IgD-negative memory B cell (primary cell): ENCODE measurements around the gene ACLY. TPM values are rescaled to one million over a fixed set of nuclear protein-coding genes. Genes with fewer than 3 reads are reported as not detected.
A peak's percentile ranks its signal among the peaks of the same experiment; 100 is the strongest.
"Not testable (repeated sequence)": the region's sequence is repeated elsewhere in the genome, so short reads cannot be mapped to it uniquely, and the experiment has no call there.

Source experiments
- H3K27ac Mint-ChIP-seq, 3 donors: one replicate each; pipeline ENCODE4 v1.8.0; 2020 to 2022; ENCODE audit warnings: mild to moderate bottlenecking in 3 of 3, mixed read lengths in 3 of 3, moderate library complexity in 1 of 3
- H3K27me3 Mint-ChIP-seq: one replicate; pipeline ENCODE4 v1.8.0; 2021; ENCODE audit warnings: mixed read lengths
- H3K36me3 Mint-ChIP-seq: one replicate; pipeline ENCODE4 v1.8.0; 2020; ENCODE audit warnings: mild to moderate bottlenecking, mixed read lengths
- H3K4me1 Mint-ChIP-seq, 3 donors: one replicate each; pipeline ENCODE4 v1.8.0; 2020 to 2022; ENCODE audit warnings: mixed read lengths in 3 of 3, mild to moderate bottlenecking in 1 of 3
- H3K4me3 Mint-ChIP-seq, 4 donors: one replicate each; pipeline ENCODE4 v1.8.0; 2020 to 2022; ENCODE audit warnings: mild to moderate bottlenecking in 4 of 4, mixed read lengths in 4 of 4, moderate library complexity in 3 of 4
- H3K9me3 Mint-ChIP-seq, 3 donors: one replicate each; pipeline ENCODE4 v1.8.0; 2020 to 2021; ENCODE audit warnings: mixed read lengths in 3 of 3, mild to moderate bottlenecking in 1 of 3
- polyA plus RNA-seq: library from polyadenylated mRNA; unstranded; fragments of 300-500 nt; fragmentation: Illumina TruSeq; gene quantifications from one replicate; pipeline ENCODE4 v1.2.3, GENCODE V29; 2021

ACLY gene
- polyA plus RNA-seq, 1 donor from 2014 or later, result 52.9 TPM

DNA sequence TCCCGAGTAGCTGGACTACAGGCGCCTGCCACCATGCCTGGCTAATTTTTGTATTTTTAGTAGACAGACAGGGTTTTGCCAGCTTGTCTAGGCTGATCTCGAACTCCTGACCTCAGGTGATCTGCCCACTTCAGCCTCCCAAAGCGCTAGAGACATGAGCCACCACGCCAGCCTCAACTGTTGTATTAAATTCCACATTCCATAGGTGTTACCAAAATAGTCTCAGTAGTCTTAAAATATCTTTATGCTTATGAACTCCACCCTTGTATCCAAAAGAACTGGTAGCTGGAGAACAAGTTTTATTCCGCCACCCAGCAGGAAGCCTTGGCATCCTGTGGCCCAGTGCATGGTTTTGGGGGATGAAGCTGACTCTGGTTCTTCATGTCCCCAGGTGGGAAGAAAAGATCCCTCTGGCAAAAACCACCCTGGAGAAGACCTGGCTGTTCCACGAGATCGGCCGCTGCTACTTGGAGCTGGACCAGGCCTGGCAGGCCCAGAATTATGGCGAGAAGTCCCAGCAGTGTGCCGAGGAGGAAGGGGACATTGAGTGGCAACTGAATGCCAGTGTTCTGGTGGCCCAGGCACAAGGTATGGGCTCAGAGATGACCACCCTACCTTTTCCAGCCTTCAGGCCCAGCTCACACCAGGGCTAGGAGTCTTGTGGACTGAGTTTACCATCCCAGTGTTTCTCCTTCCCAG, 30.2 kb upstream of the ACLY start:
- H3K4me3 Mint-ChIP-seq, result no peak overlapping the region

DNA sequence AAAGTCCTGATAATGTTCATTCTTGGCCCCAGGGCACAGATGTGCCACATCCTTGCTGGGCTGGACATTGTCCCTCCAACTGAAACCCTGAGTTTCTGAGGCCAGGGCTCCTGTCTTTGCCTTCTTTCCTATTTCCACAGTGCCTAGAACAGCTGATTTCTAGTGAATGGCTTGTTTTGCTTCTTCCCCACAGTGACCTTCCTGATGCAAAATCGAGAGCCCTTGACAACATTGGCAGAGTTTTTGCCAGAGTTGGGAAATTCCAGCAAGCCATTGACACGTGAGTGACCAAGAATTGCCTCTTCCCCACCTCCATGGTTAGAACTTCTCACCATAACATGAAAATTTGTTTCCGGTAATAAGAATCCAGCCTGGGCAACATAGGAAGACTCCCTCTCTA, 26.2 kb upstream of the ACLY start:
- Mint-ChIP-seq H3K4me1 (no peaks in the 10 kb centered on the region), H3K9me3 (no peaks in the 10 kb centered on the region), H3K4me3 (no peak overlapping the region), H3K27ac (no peak overlapping the region), H3K27me3 (peaks cover 3% of the 10 kb centered on the region), H3K36me3 (no peaks in the 10 kb centered on the region)

More for the DNA sequence above, 30.2 kb upstream of the ACLY start:
- Mint-ChIP-seq H3K4me1 (no peaks in the 10 kb centered on the region), H3K27me3 (no peaks in the 10 kb centered on the region), H3K36me3 (no peaks in the 10 kb centered on the region), H3K9me3 (no peaks in the 10 kb centered on the region), H3K27ac (no peak overlapping the region)

DNA sequence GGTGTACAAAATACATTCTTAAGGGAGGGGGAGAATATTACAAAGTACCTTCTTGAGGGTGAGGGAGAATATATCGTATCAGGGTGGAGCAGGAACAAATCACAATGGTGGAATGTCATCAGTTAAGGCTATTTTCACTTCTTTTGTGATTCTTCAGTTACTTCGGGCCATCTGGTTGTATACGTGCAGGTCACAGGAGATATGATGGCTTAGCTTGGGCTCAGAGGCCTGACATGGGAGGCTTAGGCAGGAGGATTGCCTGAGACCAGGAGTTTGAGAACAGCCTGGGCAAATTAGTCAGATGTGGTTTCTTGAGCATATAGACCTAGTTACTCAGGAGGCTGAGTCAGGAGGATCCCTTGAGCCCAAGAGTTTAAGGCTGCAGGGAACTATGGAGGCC, 24.7 kb upstream of the ACLY start:
- Mint-ChIP-seq H3K27ac (no peak overlapping the region), H3K9me3 (no peaks in the 10 kb centered on the region), H3K27me3 (peaks cover 3% of the 10 kb centered on the region)

DNA sequence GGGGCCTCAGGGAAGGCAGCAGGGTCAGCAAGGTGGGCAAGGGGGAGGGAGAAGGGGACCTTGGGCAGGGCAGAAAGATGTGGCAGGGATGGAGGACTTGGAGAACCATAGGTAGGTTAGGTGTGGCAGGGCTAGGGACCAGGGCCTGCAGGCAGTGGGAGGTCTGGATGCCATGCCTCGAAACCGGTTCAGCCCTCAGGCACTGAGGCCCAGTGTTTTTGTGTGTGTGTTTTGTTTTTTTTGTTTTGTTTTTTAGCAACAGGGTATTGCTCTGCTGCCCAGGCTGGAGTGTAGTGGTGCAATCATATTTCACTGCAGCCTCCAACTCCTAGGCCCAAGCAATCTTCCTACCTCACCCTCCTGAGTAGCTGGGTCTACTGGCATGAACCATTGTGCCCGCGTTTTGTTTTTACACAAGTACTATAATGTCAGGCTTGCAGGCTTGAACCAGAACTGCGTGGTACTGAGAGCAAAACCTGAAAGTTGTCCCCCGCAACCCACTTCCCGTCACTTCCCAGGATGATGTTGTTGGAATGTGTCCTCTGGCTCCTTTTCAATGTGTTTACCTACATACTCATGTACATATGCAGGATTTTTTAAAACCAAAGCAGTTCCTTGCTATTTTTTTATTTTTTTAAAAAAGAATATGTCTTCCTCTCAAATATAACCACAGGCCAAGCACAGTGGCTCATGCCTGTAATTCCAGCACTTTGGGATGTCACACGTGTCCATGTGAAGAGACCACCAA, 24.0 kb upstream of the ACLY start:
- H3K27me3 Mint-ChIP-seq, result peaks cover 3% of the 10 kb centered on the region
- no peak overlapping the region for H3K4me3 Mint-ChIP-seq
- no peak overlapping the region for H3K27ac Mint-ChIP-seq
- H3K4me1 Mint-ChIP-seq, result no peaks in the 10 kb centered on the region
- no peaks in the 10 kb centered on the region for H3K36me3 Mint-ChIP-seq
- no peaks in the 10 kb centered on the region for H3K9me3 Mint-ChIP-seq

More for the DNA sequence above, 24.7 kb upstream of the ACLY start:
- no peaks in the 10 kb centered on the region for H3K4me1 Mint-ChIP-seq
- no peaks in the 10 kb centered on the region for H3K36me3 Mint-ChIP-seq
- no peak overlapping the region for H3K4me3 Mint-ChIP-seq

DNA sequence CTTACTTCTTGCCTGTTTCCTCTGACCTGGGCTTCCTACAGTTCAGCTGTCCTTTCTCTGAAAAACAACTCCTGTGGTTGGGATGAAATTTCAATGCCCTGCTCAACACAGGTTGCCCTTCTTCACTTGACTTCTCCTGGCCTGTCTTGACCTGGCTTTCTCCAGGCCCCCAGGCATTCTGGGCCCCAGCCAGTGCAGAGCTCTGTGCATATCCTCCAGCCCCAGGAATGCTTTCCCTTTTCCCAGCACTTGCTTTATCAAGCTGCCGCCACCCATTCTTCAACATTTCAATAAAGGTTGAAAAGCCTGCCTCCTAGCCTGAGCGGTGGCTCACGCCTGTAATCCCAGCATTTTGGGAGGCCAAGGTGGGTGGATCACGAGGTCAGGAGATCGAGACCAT, 22.4 kb upstream of the ACLY start:
- Mint-ChIP-seq H3K27ac (no peak overlapping the region), H3K27me3 (peaks cover 3% of the 10 kb centered on the region), H3K4me1 (no peaks in the 10 kb centered on the region), H3K4me3 (no peak overlapping the region), H3K36me3 (no peaks in the 10 kb centered on the region), H3K9me3 (no peaks in the 10 kb centered on the region)

DNA sequence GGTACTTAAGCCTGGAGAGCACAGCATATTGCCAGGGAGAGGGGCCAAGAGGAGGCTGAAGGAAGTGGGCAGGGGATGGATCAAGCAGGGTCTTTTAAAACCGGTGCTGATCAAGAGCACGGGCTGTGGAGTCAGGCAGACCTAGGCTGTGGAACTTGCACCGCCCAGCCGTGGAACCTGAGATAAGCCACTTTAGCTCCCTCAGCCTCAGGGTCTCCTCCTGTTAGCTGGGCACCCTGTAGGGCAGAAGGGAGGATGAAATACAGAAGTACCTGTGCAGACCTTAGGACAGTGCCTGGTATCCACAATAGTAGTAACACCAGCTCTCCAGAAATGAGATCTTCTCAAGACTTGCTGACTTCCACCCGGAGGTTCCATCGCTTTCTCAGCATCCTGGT, 20.9 kb upstream of the ACLY start:
- no peaks in the 10 kb centered on the region for H3K4me1 Mint-ChIP-seq
- H3K4me3 Mint-ChIP-seq, result no peak overlapping the region
- no peaks in the 10 kb centered on the region for H3K9me3 Mint-ChIP-seq
- H3K36me3 Mint-ChIP-seq, result no peaks in the 10 kb centered on the region
- peak overlapping the region in 1 of 3 donors; percentile 71 for H3K27ac Mint-ChIP-seq
- H3K27me3 Mint-ChIP-seq, result peaks cover 3% of the 10 kb centered on the region

DNA sequence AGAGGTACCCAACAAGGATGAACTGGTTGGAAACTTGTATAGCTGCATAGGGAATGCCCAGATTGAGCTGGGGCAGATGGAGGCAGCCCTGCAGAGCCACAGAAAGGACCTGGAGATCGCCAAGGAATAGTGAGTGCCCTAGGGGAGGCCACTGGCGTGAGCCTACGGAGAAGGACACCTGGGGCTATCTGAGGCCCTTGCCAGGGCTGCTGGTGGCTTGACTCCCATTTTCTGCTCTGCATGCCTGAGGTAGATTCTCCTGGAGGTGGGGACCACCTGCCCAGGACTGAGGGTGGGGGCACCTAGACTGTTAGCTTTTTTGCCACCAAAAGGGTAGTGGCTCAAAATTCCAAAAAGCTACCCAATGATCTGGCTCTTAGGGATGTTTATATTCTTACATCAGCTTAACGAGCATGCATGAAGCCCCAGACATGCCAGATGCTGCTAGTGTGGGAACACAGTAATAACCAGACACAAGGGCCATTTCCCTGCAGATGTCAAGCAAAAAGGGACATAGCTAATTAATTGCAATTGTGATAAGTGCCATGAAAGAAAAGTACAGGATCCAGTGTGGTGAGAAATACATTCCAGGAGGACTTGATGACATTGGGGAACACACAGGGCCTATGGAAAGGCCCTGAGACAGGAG, 20.4 kb upstream of the ACLY start:
- H3K9me3 Mint-ChIP-seq, result no peaks in the 10 kb centered on the region
- H3K4me1 Mint-ChIP-seq, result no peaks in the 10 kb centered on the region
- H3K4me3 Mint-ChIP-seq, result peak overlapping the region in 1 of 4 donors; percentile 26
- H3K27ac Mint-ChIP-seq, result peak overlapping the region in 1 of 3 donors; percentile 71
- H3K36me3 Mint-ChIP-seq, result no peaks in the 10 kb centered on the region
- peaks cover 3% of the 10 kb centered on the region for H3K27me3 Mint-ChIP-seq

DNA sequence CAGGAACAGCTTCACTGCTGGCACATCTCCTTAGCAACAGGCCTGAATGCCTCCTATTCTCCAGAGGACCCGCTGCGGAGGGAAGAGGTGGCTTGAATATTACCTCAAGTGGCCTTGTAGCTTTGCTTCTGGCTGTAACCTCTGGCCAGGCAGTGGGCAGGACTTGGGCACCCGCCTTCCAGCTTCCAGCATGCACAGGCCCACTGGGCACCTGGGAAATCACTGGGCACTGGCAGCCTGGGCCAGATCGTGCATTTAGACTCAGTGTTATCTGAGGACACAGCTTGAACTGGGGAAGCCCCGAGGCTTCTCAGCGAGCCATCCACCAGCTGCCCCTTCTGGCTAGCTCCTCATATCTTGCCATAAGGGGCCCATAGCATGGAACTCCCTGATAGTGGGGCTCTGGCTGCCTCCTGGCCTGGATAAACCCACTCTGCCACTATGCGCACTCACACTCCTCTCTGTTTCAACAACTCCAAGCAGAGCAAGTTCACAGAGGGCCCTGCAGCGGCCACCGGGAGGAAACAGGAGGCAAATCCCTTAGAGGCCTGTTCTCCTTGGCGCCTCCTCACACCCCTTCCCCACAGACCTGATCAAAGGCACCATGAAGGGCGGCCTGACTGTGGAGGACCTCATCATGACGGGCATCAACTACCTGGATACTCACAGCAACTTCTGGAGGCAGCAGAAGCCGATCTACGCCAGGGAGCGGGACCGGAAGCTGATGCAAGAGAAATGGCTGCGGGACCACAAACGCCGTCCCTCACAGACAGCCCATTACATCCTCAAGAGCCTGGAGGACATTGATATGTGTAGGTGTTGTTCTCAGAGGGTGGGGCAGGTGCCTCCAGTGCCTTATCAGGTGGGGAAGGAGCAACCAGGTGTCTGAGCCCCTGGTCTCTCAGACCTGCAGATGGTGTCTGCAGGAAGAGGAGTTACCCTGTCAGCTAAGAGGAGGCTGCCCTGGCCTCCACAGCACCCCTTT, 19.5 kb upstream of the ACLY start:
- Mint-ChIP-seq H3K9me3 (no peaks in the 10 kb centered on the region), H3K4me1 (no peaks in the 10 kb centered on the region), H3K36me3 (no peaks in the 10 kb centered on the region), H3K4me3 (no peak overlapping the region), H3K27me3 (peaks cover 3% of the 10 kb centered on the region), H3K27ac (no peak overlapping the region)

DNA sequence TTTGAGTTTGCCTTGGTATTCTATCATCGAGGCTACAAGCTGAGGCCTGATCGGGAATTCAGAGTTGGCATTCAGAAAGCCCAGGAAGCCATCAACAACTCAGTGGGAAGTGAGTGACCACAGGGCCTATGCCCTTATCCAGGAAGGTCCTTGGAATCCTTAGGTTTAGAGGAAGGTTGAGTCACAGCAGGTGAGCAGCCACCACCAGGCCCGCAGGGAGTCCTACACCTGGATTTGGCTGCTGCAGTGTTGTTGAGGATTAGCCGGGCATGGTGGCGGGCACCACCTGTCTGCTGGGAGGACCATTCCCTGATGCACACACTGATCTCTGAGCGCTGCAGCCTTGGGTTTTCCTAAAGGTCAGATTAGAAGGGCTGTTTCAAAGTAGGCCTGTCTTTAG, 16.9 kb upstream of the ACLY start:
- no peak overlapping the region for H3K27ac Mint-ChIP-seq
- H3K36me3 Mint-ChIP-seq, result no peaks in the 10 kb centered on the region
- H3K4me3 Mint-ChIP-seq, result no peak overlapping the region
- H3K4me1 Mint-ChIP-seq, result peaks cover 5 to 8% (median 5%) of the 10 kb centered on the region in 3 donors
- peaks cover 3% of the 10 kb centered on the region for H3K27me3 Mint-ChIP-seq
- no peaks in the 10 kb centered on the region for H3K9me3 Mint-ChIP-seq

DNA sequence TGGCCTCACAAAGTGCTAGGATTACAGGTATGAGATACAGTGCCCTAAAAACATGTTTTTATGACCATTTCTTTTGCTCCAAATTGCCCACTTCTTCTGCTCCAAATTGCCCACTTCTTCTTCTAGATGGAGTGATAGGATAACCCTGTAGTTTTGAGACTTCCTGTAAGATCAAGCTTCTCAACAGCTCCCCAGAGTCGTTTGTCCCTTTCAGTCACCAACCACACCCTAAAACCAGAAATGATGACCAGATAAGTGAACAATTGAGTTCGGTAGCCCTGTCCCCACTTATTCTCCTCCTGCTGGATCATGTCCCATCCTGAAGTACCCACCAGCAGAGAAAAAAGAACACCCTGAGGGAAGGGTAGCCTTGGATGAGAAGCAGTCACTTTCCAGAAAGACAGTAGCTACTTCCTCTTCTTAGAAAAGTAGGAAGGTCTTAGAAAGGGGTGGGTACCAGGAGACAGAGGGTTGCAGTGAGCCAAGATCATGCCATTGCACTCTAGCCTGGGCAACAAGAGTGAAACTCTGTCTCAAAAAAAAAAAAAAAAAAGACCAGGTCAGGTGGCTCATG, 14.2 kb upstream of the ACLY start:
- Mint-ChIP-seq H3K36me3 (no peaks in the 10 kb centered on the region), H3K27ac (peak overlapping the region in 1 of 3 donors; percentile 88), H3K27me3 (no peaks in the 10 kb centered on the region), H3K9me3 (no peaks in the 10 kb centered on the region), H3K4me3 (peak overlapping the region in 2 of 4 donors; percentile 33 to 65), H3K4me1 (peaks cover 11 to 24% (median 21%) of the 10 kb centered on the region in 3 donors)

DNA sequence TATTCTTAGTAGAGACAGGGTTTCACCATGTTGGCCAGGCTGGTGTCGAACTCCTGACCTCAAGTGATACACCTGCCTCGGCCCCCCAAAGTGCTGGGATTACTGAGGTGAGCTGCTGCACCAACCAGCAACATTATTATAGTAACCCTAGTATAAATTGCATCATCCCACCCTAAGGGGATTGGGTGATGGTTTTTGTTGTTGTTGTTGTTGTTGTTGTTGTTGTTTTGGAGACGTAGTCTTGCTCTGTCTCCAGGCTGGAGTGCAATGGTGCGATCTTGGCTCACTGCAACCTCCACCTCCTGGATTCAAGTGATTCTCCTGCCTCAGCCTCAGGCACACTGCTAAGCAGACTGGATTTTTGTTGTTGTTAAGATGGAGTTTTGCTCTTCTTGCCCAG, 13.0 kb upstream of the ACLY start:
- not testable (repeated sequence) for H3K9me3 Mint-ChIP-seq, H3K36me3 Mint-ChIP-seq, H3K27me3 Mint-ChIP-seq
- Mint-ChIP-seq H3K27ac (peak overlapping the region in 1 of 3 donors; percentile 88), H3K4me3 (peak overlapping the region in 1 of 4 donors; percentile 33), H3K4me1 (peaks cover 11 to 27% (median 22%) of the 10 kb centered on the region in 3 donors)

DNA sequence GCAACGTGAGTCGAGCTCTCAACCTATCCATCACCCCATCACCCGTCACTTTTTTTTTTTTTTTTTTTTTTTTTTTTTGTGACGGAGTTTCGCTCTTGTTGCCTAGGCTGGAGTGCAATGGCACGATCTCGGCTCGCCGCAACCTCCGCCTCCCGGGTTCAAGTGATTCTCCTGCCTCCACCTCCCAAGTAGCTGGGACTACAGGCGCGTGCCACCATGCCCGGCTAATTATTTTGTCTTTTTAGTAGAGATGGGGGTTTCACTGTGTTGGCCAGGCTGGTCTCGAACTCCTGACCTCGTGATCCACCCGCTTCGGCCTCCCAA, 12.0 kb upstream of the ACLY start:
- H3K36me3 Mint-ChIP-seq, H3K27me3 Mint-ChIP-seq, H3K9me3 Mint-ChIP-seq: not testable (repeated sequence)
- Mint-ChIP-seq H3K4me1 (peaks cover 11 to 27% (median 26%) of the 10 kb centered on the region in 3 donors), H3K4me3 (peak overlapping the region; percentile 89 to 99 (median 98)), H3K27ac (peak overlapping the region; percentile 88 to 99 (median 98))

DNA sequence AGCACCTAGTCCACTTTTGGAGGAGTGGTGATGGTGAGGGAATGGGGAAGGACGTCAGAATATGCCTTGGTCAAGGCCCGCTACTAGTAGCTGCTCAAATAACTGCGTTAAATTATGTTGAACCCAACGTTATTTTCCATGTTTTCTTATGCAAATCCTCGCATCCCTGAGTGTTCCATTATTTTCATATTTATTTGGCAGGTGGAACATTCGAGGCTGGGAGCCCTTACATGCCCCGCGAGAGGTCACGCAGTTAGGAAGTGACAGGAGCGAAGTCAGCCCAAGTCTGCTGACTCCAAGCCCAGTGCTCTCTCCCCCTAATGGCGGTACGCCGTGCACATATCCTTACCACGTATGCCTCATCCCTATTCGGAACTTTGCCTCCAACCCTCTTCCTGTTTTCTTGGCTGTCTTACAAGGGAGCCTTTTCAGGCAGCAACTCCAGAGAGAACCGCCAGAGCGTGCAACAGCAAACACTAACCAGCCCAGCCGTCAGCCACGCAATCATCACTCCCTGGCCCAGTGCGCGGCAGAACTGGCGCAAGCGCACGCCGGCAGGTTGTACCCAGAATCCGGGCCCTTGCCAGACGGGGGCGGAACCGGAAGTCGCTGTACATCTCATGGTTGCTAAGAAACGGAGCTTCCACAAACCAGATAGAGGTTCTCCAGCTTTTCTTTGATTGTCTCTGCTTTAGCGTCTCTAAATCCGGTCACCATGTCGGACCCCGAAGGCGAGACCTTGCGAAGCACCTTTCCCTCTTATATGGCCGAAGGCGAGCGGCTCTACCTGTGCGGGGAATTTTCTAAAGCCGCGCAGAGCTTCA, 11.5 kb upstream of the ACLY start, which contains the start of gene ODAD4:
Gene ODAD4, plus strand, starts transcription at position 609 of the 824 bp plus-strand sequence. Its CDS starts 107 bp downstream, at position 716.
- Mint-ChIP-seq H3K27me3 (no peaks in the 10 kb centered on the region), H3K9me3 (no peaks in the 10 kb centered on the region), H3K27ac (peak within 1 kb of the TSS; percentile 88 to 99 (median 98))

More for the DNA sequence above, 11.5 kb upstream of the ACLY start, which contains the start of gene ODAD4:
- peak within 1 kb of the TSS; percentile 89 to 99 (median 98) for H3K4me3 Mint-ChIP-seq
- H3K36me3 Mint-ChIP-seq, result no peaks in the 10 kb centered on the region
- H3K4me1 Mint-ChIP-seq, result peaks cover 11 to 27% (median 26%) of the 10 kb centered on the region in 3 donors
